HG03575 (cell line): Measurements from ENCODE around the gene AKAP17A.
"Not testable (repeated sequence)": the region's sequence is repeated elsewhere in the genome, so short reads cannot be mapped to it uniquely, and the experiment has no call there.

ENCODE experiments used
- ATAC-seq: cut with Tn5 transposase; IDR thresholded peaks from one replicate; pipeline ENCODE4 v1.9.1; 2021; ENCODE audit not compliant: unreplicated experiment, insufficient number of reproducible peaks, low FRiP score; ENCODE audit errors: extremely low read depth

The AKAP17A gene

GRCh38 chrX:1599791-1600405, 8.5 kb downstream of the AKAP17A start:
- ATAC-seq, result no peak

GRCh38 chrX:1600406-1601050, 9.1 kb downstream of the AKAP17A start:
- ATAC-seq, result no peak

GRCh38 chrX:1601051-1601767, 9.8 kb downstream of the AKAP17A start:
- ATAC-seq, result no peak

- no peak for ATAC-seq
Observed at GRCh38 chrX:1601768-1602085, 10.3 kb downstream of the AKAP17A start.

GRCh38 chrX:1602299-1602698, 10.9 kb downstream of the AKAP17A start:
- no peak for ATAC-seq

- no peak for ATAC-seq
Observed at GRCh38 chrX:1606496-1606895, 15.1 kb downstream of the AKAP17A start.

- no peak for ATAC-seq
Observed at GRCh38 chrX:1609311-1609710, 17.9 kb downstream of the AKAP17A start.

GRCh38 chrX:1609762-1610161, 18.4 kb downstream of the AKAP17A start:
- no peak for ATAC-seq

GRCh38 chrX:1610166-1610565, 18.8 kb downstream of the AKAP17A start:
- ATAC-seq, result no peak

GRCh38 chrX:1610736-1611135, 19.3 kb downstream of the AKAP17A start:
- no peak for ATAC-seq

- no peak for ATAC-seq
Observed at GRCh38 chrX:1612641-1613286, 21.4 kb downstream of the AKAP17A start.

GRCh38 chrX:1614927-1615326, 23.5 kb downstream of the AKAP17A start, which contains the start of gene ASMT:
ASMT (plus strand) TSS chrX:1615059; CDS start chrX:1615200, 141 bp downstream.
- ATAC-seq, result no peak

- no peak for ATAC-seq
Observed at GRCh38 chrX:1618689-1619088, 27.3 kb downstream of the AKAP17A start.

- no peak for ATAC-seq
Observed at GRCh38 chrX:1623691-1624090, 32.3 kb downstream of the AKAP17A start.

GRCh38 chrX:1624158-1624860, 32.9 kb downstream of the AKAP17A start:
- not testable (repeated sequence) for ATAC-seq

- ATAC-seq, result not testable (repeated sequence)
Observed at GRCh38 chrX:1624861-1625215, 33.4 kb downstream of the AKAP17A start.

GRCh38 chrX:1629244-1629643, 37.8 kb downstream of the AKAP17A start:
- no peak for ATAC-seq

GRCh38 chrX:1646009-1646408, 54.6 kb downstream of the AKAP17A start:
- no peak for ATAC-seq

- ATAC-seq, result no peak
Observed at GRCh38 chrX:1649621-1650020, 58.2 kb downstream of the AKAP17A start.
